H1 (cell line): Measurements from ENCODE around the gene RSPH6A.

Experiments
- EZH2 ChIP-seq: fragments of 200-600 bp; sonication (generic); IDR thresholded peaks from 2 replicates; pipeline ENCODE4 v1.7.1; 2012; ENCODE audit warnings: low read depth, mild to moderate bottlenecking, moderate library complexity, low read length, inconsistent platforms; ENCODE audit not compliant: severe bottlenecking
- POLR2A ChIP-seq, 2 experiments: IDR thresholded peaks; 1 replicate in 1 of 2; 2 replicates in 1 of 2; pipeline ENCODE4 v1.6.1; 2011; ENCODE audit warnings: low read depth in 2 of 2, low read length in 2 of 2, mild to moderate bottlenecking in 2 of 2; ENCODE audit errors: control extremely low read depth in 1 of 2
- TCF12 ChIP-seq: IDR thresholded peaks from 2 replicates; pipeline ENCODE4 v1.6.1; 2011; ENCODE audit warnings: low read depth, mild to moderate bottlenecking, low read length
- TF ChIP-seq, protein P1 (sequence below): fragments of 300-600 bp; sonication (generic); IDR thresholded peaks from 2 replicates; pipeline ENCODE4 v1.7.1; 2012; ENCODE audit warnings: low read length, moderate library complexity, mild to moderate bottlenecking, inconsistent platforms; ENCODE audit not compliant: insufficient replicate concordance
- TF ChIP-seq, protein P2 (sequence below), 3 experiments: IDR thresholded peaks; 1 replicate in 2 of 3; 2 replicates in 1 of 3; pipeline versions ENCODE4 v1.5.1 to v1.6.1; 2011; ENCODE audit warnings: low read length in 3 of 3, mild to moderate bottlenecking in 3 of 3, inconsistent platforms in 2 of 3, low read depth in 1 of 3, moderate library complexity in 1 of 3; ENCODE audit not compliant: insufficient read depth in 1 of 3; ENCODE audit errors: control extremely low read depth in 1 of 3

GRCh38 chr19:45828945-45829344, 13.8 kb upstream of the RSPH6A start:
- TF ChIP-seq, protein P1, sequence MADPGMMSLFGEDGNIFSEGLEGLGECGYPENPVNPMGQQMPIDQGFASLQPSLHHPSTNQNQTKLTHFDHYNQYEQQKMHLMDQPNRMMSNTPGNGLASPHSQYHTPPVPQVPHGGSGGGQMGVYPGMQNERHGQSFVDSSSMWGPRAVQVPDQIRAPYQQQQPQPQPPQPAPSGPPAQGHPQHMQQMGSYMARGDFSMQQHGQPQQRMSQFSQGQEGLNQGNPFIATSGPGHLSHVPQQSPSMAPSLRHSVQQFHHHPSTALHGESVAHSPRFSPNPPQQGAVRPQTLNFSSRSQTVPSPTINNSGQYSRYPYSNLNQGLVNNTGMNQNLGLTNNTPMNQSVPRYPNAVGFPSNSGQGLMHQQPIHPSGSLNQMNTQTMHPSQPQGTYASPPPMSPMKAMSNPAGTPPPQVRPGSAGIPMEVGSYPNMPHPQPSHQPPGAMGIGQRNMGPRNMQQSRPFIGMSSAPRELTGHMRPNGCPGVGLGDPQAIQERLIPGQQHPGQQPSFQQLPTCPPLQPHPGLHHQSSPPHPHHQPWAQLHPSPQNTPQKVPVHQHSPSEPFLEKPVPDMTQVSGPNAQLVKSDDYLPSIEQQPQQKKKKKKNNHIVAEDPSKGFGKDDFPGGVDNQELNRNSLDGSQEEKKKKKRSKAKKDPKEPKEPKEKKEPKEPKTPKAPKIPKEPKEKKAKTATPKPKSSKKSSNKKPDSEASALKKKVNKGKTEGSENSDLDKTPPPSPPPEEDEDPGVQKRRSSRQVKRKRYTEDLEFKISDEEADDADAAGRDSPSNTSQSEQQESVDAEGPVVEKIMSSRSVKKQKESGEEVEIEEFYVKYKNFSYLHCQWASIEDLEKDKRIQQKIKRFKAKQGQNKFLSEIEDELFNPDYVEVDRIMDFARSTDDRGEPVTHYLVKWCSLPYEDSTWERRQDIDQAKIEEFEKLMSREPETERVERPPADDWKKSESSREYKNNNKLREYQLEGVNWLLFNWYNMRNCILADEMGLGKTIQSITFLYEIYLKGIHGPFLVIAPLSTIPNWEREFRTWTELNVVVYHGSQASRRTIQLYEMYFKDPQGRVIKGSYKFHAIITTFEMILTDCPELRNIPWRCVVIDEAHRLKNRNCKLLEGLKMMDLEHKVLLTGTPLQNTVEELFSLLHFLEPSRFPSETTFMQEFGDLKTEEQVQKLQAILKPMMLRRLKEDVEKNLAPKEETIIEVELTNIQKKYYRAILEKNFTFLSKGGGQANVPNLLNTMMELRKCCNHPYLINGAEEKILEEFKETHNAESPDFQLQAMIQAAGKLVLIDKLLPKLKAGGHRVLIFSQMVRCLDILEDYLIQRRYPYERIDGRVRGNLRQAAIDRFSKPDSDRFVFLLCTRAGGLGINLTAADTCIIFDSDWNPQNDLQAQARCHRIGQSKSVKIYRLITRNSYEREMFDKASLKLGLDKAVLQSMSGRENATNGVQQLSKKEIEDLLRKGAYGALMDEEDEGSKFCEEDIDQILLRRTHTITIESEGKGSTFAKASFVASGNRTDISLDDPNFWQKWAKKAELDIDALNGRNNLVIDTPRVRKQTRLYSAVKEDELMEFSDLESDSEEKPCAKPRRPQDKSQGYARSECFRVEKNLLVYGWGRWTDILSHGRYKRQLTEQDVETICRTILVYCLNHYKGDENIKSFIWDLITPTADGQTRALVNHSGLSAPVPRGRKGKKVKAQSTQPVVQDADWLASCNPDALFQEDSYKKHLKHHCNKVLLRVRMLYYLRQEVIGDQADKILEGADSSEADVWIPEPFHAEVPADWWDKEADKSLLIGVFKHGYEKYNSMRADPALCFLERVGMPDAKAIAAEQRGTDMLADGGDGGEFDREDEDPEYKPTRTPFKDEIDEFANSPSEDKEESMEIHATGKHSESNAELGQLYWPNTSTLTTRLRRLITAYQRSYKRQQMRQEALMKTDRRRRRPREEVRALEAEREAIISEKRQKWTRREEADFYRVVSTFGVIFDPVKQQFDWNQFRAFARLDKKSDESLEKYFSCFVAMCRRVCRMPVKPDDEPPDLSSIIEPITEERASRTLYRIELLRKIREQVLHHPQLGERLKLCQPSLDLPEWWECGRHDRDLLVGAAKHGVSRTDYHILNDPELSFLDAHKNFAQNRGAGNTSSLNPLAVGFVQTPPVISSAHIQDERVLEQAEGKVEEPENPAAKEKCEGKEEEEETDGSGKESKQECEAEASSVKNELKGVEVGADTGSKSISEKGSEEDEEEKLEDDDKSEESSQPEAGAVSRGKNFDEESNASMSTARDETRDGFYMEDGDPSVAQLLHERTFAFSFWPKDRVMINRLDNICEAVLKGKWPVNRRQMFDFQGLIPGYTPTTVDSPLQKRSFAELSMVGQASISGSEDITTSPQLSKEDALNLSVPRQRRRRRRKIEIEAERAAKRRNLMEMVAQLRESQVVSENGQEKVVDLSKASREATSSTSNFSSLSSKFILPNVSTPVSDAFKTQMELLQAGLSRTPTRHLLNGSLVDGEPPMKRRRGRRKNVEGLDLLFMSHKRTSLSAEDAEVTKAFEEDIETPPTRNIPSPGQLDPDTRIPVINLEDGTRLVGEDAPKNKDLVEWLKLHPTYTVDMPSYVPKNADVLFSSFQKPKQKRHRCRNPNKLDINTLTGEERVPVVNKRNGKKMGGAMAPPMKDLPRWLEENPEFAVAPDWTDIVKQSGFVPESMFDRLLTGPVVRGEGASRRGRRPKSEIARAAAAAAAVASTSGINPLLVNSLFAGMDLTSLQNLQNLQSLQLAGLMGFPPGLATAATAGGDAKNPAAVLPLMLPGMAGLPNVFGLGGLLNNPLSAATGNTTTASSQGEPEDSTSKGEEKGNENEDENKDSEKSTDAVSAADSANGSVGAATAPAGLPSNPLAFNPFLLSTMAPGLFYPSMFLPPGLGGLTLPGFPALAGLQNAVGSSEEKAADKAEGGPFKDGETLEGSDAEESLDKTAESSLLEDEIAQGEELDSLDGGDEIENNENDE: no peak
- no peak for TF ChIP-seq POLR2A (IDR thresholded peaks at IDR 0.05; ENCODE audit: control extremely low read depth in 1 of 2, low read depth in 2 of 2, low read length in 2 of 2)
- TF ChIP-seq, protein P2, sequence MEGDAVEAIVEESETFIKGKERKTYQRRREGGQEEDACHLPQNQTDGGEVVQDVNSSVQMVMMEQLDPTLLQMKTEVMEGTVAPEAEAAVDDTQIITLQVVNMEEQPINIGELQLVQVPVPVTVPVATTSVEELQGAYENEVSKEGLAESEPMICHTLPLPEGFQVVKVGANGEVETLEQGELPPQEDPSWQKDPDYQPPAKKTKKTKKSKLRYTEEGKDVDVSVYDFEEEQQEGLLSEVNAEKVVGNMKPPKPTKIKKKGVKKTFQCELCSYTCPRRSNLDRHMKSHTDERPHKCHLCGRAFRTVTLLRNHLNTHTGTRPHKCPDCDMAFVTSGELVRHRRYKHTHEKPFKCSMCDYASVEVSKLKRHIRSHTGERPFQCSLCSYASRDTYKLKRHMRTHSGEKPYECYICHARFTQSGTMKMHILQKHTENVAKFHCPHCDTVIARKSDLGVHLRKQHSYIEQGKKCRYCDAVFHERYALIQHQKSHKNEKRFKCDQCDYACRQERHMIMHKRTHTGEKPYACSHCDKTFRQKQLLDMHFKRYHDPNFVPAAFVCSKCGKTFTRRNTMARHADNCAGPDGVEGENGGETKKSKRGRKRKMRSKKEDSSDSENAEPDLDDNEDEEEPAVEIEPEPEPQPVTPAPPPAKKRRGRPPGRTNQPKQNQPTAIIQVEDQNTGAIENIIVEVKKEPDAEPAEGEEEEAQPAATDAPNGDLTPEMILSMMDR (IDR thresholded peaks at IDR 0.05; ENCODE audit: control extremely low read depth in 1 of 3, insufficient read depth in 1 of 3, low read depth in 1 of 3, low read length in 3 of 3): no peak
- no peak for TF ChIP-seq EZH2
- no peak for TF ChIP-seq TCF12
